ENCODE results near the gene AZI2.

Gene AZI2

DNA sequence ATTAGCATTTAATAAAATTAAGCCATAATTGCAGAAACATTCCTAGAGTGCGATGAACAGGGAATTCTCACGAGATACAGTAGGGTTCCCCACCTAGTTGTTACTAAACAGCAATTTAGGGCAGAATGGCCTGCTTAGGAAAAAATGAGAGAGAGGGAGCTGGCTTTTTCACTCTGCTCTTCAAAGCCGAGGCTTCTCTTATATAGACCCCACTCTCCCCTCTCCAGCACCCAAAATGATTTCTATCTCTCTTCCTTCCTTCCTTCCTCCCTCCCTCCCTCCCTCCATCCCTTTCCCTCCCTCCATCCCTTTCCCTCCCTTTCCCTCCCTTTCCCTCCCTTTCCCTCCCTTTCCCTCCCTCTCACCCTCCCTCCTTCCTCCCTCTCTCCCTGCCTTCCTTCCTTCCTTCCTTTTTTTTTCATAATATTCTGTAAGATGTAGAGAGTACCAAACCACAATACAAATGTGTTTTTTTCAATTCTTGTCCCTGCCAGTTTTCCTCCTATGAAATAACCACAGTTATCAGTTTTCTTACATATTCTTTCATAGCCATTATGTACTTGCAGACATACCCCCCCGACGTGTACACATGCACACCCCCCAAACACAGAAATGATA lies 48.2 kb downstream of the AZI2 start:
- no peak overlapping the region for H3K4me3 ChIP-seq (ENCODE audit: extremely low read depth, insufficient read depth, low read length, poor library complexity, severe bottlenecking)
- no peaks in the 10 kb centered on the region for H3K4me1 ChIP-seq (ENCODE audit: control insufficient read depth, insufficient read depth, low read length, poor library complexity, severe bottlenecking)
- no peaks in the 10 kb centered on the region for H3K36me3 ChIP-seq (ENCODE audit: control insufficient read depth, insufficient read depth, low read length)
- 90% methylated on average over 2 of the region's 5 CpGs; no CpG with 5 or more reads in 1 of the 2 experiments for WGBS, 2 experiments (ENCODE audit: insufficient coverage in 2 of 2)
- no peaks in the 10 kb centered on the region for H3K9me3 ChIP-seq (ENCODE audit: control insufficient read depth, low read length)
- H3K27ac ChIP-seq (ENCODE audit: low read depth, low read length, severe bottlenecking), result no peak overlapping the region

DNA sequence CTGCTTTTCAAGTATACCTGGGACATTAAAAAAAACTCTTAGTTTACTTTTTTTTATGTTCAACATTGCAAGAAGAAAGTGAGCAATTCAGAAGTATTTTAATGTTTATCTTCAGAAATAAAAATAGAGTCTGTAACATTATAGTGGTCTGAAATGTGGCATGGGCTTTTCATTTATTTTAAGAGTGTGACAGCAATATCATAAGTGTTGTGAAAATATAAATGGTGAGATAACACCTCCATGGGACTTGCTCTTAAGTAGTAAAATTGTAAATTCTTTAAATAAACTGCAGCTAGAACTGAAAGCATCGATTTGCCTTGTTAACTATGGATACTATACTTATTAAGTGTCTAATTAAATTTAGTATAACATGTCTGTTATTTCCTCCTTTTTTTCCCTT lies 48.9 kb downstream of the AZI2 start:
- no CpG with 5 or more reads among the region's 1 CpG for WGBS, 2 experiments (ENCODE audit: insufficient coverage in 2 of 2)
- Histone ChIP-seq H3K36me3 (ENCODE audit: control insufficient read depth, insufficient read depth, low read length) (no peaks in the 10 kb centered on the region), H3K4me1 (ENCODE audit: control insufficient read depth, insufficient read depth, low read length, poor library complexity, severe bottlenecking) (no peaks in the 10 kb centered on the region), H3K4me3 (ENCODE audit: extremely low read depth, insufficient read depth, low read length, poor library complexity, severe bottlenecking) (no peak overlapping the region), H3K27ac (ENCODE audit: low read depth, low read length, severe bottlenecking) (no peak overlapping the region), H3K9me3 (ENCODE audit: control insufficient read depth, low read length) (no peaks in the 10 kb centered on the region)

DNA sequence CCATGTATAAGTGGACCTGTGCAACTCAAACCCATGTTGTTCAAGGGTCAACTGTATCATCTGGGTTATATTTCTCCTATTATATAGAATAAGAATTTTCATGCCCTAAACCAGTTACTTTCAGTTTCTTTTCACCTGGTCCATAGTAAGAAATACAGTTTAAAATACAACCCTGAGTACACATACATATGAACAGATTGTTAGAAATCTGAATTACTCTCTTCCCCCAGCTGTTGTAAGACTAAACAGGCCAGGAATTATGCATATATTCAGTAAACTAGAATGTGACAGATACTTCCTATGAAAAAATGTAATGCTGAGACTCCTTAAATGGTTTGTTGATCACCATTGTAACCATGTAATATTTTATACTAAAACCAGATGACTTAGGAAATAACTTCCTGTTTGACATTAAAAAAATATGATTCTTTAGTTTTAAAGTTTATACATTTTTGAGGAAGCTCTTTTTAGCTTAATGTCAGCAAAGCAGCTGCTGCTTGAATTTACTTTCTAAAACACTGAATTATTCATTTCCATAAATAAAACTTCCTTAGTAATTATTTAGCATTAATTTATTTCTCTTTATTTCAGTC lies 52.6 kb downstream of the AZI2 start:
- Histone ChIP-seq H3K4me3 (ENCODE audit: extremely low read depth, insufficient read depth, low read length, poor library complexity, severe bottlenecking) (no peak overlapping the region), H3K9me3 (ENCODE audit: control insufficient read depth, low read length) (no peaks in the 10 kb centered on the region), H3K36me3 (ENCODE audit: control insufficient read depth, insufficient read depth, low read length) (no peaks in the 10 kb centered on the region), H3K4me1 (ENCODE audit: control insufficient read depth, insufficient read depth, low read length, poor library complexity, severe bottlenecking) (no peaks in the 10 kb centered on the region), H3K27ac (ENCODE audit: low read depth, low read length, severe bottlenecking) (no peak overlapping the region)

DNA sequence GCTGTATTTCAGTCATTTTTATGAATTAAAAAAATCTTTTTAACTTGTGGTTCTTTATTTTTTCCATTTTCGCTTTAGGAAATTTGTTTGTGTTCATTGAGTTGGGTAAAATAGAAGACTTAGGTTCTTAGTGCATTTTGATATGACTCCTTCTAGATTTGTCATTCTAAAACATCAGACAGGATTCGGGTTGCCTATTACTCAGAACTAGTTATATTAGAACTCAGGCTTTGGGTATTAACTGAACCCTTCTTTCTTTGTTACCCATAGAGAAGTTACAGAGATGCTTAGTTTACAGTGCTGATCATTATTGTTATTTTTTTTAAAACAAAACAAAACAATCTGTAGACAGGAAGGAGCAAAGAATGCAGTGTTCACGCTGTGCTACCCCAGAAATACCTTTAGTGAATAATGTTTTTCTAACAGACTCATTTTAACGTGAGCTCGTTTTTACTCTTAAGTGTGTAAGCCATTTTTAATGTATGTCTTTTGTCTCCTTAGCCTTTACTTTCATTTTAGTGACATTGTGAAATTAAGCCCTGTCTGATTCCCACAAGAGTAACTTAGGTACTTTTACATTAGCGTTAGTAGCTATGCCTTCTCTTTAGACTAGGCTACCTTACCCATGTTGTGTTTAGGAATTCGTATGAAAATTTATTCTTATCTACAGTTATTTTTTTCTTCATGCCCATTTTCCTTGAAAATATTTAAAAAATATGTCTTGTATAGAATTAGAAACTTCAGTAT lies 53.8 kb downstream of the AZI2 start:
- Histone ChIP-seq H3K4me1 (ENCODE audit: control insufficient read depth, insufficient read depth, low read length, poor library complexity, severe bottlenecking) (no peaks in the 10 kb centered on the region), H3K4me3 (ENCODE audit: extremely low read depth, insufficient read depth, low read length, poor library complexity, severe bottlenecking) (no peak overlapping the region), H3K36me3 (ENCODE audit: control insufficient read depth, insufficient read depth, low read length) (no peaks in the 10 kb centered on the region), H3K27ac (ENCODE audit: low read depth, low read length, severe bottlenecking) (no peak overlapping the region), H3K9me3 (ENCODE audit: control insufficient read depth, low read length) (no peaks in the 10 kb centered on the region)
- WGBS, 2 experiments (ENCODE audit: insufficient coverage in 2 of 2), result 89% methylated on average over 1 of the region's 7 CpGs; no CpG with 5 or more reads in 1 of the 2 experiments

DNA sequence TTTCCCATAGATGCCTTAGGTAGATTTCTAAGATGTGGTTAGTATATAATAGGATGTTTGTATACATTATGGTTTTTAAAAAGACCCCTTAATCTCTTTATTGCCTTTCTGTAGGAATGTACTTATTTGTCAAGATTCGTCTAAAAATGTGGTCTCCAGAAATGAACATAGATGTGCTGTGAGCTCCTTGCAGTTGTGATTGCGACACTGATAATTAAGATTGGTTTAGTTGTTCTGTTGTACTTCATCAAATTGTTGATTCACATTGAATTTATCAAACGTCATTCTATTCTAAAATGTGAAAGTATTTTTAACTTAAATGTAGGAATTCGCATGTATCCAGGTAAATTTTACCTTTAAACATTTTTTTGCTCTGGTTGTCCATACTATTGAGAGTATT lies 56.0 kb downstream of the AZI2 start:
- Histone ChIP-seq H3K4me3 (ENCODE audit: extremely low read depth, insufficient read depth, low read length, poor library complexity, severe bottlenecking) (no peak overlapping the region), H3K9me3 (ENCODE audit: control insufficient read depth, low read length) (no peaks in the 10 kb centered on the region), H3K36me3 (ENCODE audit: control insufficient read depth, insufficient read depth, low read length) (no peaks in the 10 kb centered on the region), H3K4me1 (ENCODE audit: control insufficient read depth, insufficient read depth, low read length, poor library complexity, severe bottlenecking) (no peaks in the 10 kb centered on the region), H3K27ac (ENCODE audit: low read depth, low read length, severe bottlenecking) (no peak overlapping the region)
- no CpG with 5 or more reads among the region's 4 CpGs for WGBS, 2 experiments (ENCODE audit: insufficient coverage in 2 of 2)

DNA sequence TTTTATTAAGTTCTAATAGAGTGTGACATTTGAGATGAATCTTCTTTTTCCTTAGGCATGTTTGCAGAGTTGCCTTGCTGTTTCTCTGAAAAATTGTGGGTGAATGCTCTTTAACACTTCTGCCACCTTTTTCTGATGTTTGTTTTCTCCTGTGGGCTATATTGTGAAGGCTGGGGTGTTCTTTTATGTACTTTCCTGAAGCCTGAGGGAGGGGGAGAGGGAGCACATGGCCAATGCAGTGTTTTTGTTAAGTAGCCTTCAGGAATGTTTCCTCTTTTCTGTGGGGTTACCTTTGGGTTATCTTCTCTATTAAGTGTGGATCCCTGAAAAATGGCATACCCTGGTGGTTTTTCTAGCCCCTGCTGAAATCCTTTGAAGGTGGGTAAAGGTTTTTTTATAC lies 57.0 kb downstream of the AZI2 start:
- H3K4me3 ChIP-seq (ENCODE audit: extremely low read depth, insufficient read depth, low read length, poor library complexity, severe bottlenecking), result no peak overlapping the region
- H3K27ac ChIP-seq (ENCODE audit: low read depth, low read length, severe bottlenecking), result no peak overlapping the region
- H3K36me3 ChIP-seq (ENCODE audit: control insufficient read depth, insufficient read depth, low read length), result no peaks in the 10 kb centered on the region
- H3K4me1 ChIP-seq (ENCODE audit: control insufficient read depth, insufficient read depth, low read length, poor library complexity, severe bottlenecking), result no peaks in the 10 kb centered on the region
- no peaks in the 10 kb centered on the region for H3K9me3 ChIP-seq (ENCODE audit: control insufficient read depth, low read length)

DNA sequence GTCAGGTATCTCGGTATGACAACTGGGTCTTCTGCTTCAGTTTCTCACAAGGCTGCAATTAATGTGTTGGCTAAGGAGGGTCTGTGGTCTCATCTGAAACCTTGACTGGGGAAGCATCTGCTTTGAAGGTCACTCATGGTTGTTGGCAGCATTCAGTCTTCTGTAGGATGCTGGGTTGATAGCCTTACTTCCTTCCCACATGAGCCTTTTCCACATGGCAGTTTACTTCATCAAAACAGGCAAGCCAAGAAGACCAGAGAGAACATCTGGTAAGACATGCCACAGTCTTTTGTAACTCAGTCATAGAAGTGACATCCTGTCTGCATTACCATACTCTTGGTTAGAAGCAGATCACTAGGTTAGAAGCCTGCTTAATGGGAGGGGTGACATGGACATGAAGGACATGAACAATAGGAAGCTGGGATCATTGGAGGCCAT lies 57.7 kb downstream of the AZI2 start:
- Histone ChIP-seq H3K27ac (ENCODE audit: low read depth, low read length, severe bottlenecking) (no peak overlapping the region), H3K4me1 (ENCODE audit: control insufficient read depth, insufficient read depth, low read length, poor library complexity, severe bottlenecking) (no peaks in the 10 kb centered on the region), H3K36me3 (ENCODE audit: control insufficient read depth, insufficient read depth, low read length) (no peaks in the 10 kb centered on the region), H3K9me3 (ENCODE audit: control insufficient read depth, low read length) (no peaks in the 10 kb centered on the region), H3K4me3 (ENCODE audit: extremely low read depth, insufficient read depth, low read length, poor library complexity, severe bottlenecking) (no peak overlapping the region)
- WGBS, 2 experiments (ENCODE audit: insufficient coverage in 2 of 2), result 100% methylated on average over 1 of the region's 1 CpG; no CpG with 5 or more reads in 1 of the 2 experiments

DNA sequence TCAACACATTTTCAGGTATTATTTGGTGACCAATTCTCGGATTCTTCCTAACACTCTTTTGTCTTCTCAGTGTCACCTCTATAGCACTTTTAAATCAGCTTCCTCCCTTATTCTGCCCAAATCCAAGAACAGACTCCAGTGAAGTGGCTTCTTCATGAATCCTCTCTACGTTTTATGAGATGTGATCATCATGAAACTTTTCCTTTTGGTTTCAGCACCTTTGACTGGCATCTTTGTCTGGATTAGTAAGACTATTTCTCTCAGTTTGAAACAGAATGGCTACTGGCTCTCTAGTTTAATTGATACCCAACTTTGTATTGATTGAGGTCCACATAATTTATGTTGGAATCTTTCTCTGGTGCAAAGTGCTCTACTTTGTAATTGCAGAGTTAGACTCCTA lies 61.6 kb downstream of the AZI2 start:
- Histone ChIP-seq H3K27ac (ENCODE audit: low read depth, low read length, severe bottlenecking) (no peak overlapping the region), H3K4me3 (ENCODE audit: extremely low read depth, insufficient read depth, low read length, poor library complexity, severe bottlenecking) (no peak overlapping the region), H3K9me3 (ENCODE audit: control insufficient read depth, low read length) (no peaks in the 10 kb centered on the region), H3K4me1 (ENCODE audit: control insufficient read depth, insufficient read depth, low read length, poor library complexity, severe bottlenecking) (no peaks in the 10 kb centered on the region), H3K36me3 (ENCODE audit: control insufficient read depth, insufficient read depth, low read length) (no peaks in the 10 kb centered on the region)
- WGBS, 2 experiments (ENCODE audit: insufficient coverage in 2 of 2), result 50 to 73% methylated on average over 1 of the region's 2 CpGs

DNA sequence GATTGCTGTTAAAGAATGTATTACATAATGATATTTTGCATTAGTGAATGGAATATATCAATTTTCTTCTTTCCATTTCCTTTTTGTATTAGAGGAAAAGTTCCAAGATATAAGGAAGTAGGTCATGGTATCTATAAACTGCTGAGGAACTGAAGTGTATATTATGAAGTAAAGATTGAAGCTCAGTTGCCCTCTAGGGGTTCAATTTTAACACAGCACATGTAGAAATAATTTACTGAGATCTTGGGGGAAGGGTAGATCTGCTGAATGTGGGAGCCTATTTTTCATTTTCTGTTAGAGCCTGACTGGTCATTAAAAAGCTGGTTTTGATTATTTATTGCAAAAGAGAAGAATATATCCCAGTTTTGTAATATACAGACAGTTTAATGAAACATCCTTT lies 62.0 kb downstream of the AZI2 start:
- H3K4me3 ChIP-seq (ENCODE audit: extremely low read depth, insufficient read depth, low read length, poor library complexity, severe bottlenecking), result no peak overlapping the region
- H3K4me1 ChIP-seq (ENCODE audit: control insufficient read depth, insufficient read depth, low read length, poor library complexity, severe bottlenecking), result no peaks in the 10 kb centered on the region
- H3K27ac ChIP-seq (ENCODE audit: low read depth, low read length, severe bottlenecking), result no peak overlapping the region
- no peaks in the 10 kb centered on the region for H3K36me3 ChIP-seq (ENCODE audit: control insufficient read depth, insufficient read depth, low read length)
- H3K9me3 ChIP-seq (ENCODE audit: control insufficient read depth, low read length), result no peaks in the 10 kb centered on the region

DNA sequence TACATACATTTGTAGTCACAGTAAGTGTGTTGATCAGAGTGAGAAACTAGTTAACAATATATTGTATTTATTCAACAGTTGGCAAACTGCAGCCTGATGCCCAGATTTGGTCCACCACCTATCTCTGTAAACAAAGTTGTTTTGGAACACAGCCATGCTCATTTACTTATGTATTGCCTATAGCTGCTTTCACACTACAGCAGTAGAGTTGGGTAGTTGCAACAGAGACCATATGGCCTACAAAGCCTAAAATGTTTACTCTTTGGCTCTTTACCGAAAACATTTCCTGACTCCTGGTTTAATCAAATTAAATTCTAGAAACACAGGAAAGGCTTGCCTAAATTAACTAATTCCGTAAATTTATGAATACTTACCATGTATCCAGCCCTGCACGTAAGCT lies 67.8 kb downstream of the AZI2 start:
- no peak overlapping the region for H3K4me3 ChIP-seq (ENCODE audit: extremely low read depth, insufficient read depth, low read length, poor library complexity, severe bottlenecking)
- H3K4me1 ChIP-seq (ENCODE audit: control insufficient read depth, insufficient read depth, low read length, poor library complexity, severe bottlenecking), result no peaks in the 10 kb centered on the region
- no peaks in the 10 kb centered on the region for H3K9me3 ChIP-seq (ENCODE audit: control insufficient read depth, low read length)
- 100% methylated on average over 1 of the region's 3 CpGs for WGBS, 2 experiments (ENCODE audit: insufficient coverage in 2 of 2)
- H3K27ac ChIP-seq (ENCODE audit: low read depth, low read length, severe bottlenecking), result no peak overlapping the region
- no peaks in the 10 kb centered on the region for H3K36me3 ChIP-seq (ENCODE audit: control insufficient read depth, insufficient read depth, low read length)

DNA sequence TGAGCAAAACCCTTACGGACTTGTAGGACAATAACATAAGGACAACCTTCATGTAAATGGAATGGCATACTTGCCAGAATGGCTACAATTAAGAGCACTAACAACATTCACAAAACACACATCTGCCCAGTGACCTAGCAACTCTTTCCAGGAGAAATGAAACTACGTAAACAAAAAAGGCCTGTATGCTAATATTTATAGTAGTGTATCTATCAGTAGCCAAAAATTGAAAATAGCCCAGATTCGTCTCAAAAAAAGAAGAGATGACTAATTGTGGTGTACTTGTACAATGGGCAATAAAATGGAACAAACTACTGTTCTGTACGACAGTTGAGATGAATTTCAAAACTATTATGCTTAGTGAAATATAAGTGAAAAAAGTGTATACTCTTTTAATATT lies 68.9 kb downstream of the AZI2 start:
- no peak overlapping the region for H3K4me3 ChIP-seq (ENCODE audit: extremely low read depth, insufficient read depth, low read length, poor library complexity, severe bottlenecking)
- no peaks in the 10 kb centered on the region for H3K9me3 ChIP-seq (ENCODE audit: control insufficient read depth, low read length)
- H3K4me1 ChIP-seq (ENCODE audit: control insufficient read depth, insufficient read depth, low read length, poor library complexity, severe bottlenecking), result no peaks in the 10 kb centered on the region
- whole genome bisulfite sequencing, 2 experiments (ENCODE audit: insufficient coverage in 2 of 2), result no CpG with 5 or more reads among the region's 4 CpGs
- no peaks in the 10 kb centered on the region for H3K36me3 ChIP-seq (ENCODE audit: control insufficient read depth, insufficient read depth, low read length)
- no peak overlapping the region for H3K27ac ChIP-seq (ENCODE audit: low read depth, low read length, severe bottlenecking)

All from mesodermal cell (in vitro differentiated cells).